Vagina (tissue), 2 donors: Measurements from ENCODE around the gene IFNL2. TPM values are rescaled to one million over a fixed set of nuclear protein-coding genes. Genes with fewer than 3 reads are reported as not detected.

Source experiments
- DNase-seq, 2 donors: peaks; one replicate each; pipeline ENCODE4 v3.0.0-alpha.2; 2017; ENCODE audit errors: extremely low spot score in 2 of 2
- H3K27ac ChIP-seq: fragments of 200-600 bp; sonication (generic); one replicate; pipeline ENCODE4 v1.5.1; 2019
- H3K27me3 ChIP-seq: fragments of 200-600 bp; sonication (generic); one replicate; pipeline ENCODE4 v1.5.1; 2019
- H3K36me3 ChIP-seq, 2 donors: fragments of 200-600 bp; sonication (generic); one replicate each; pipeline ENCODE4 v1.5.1; 2017 to 2019
- H3K4me1 ChIP-seq: fragments of 200-600 bp; sonication (generic); one replicate; pipeline ENCODE4 v1.5.1; 2019
- H3K4me3 ChIP-seq, 2 donors: fragments of 200-600 bp; sonication (generic); 1 replicate in 1 of 2; 2 replicates in 1 of 2; pipeline ENCODE4 v1.5.1; 2016 to 2019
- H3K9me3 ChIP-seq: fragments of 200-600 bp; sonication (generic); one replicate; pipeline ENCODE4 v1.5.1; 2019
- CTCF ChIP-seq, 3 experiments: fragments of 450-650 bp in 2 of 3; fragments of 200-600 bp in 1 of 3; sonication (generic) in 1 of 3; IDR thresholded peaks; one replicate each; pipeline ENCODE4 v1.5.1; 2017 to 2019; ENCODE audit warnings: antibody characterized with exemption in 3 of 3, mild to moderate bottlenecking in 2 of 3, moderate library complexity in 2 of 3
- POLR2A ChIP-seq, 2 donors: fragments of 450-650 bp; IDR thresholded peaks; one replicate each; pipeline ENCODE4 v1.6.1; 2017; ENCODE audit warnings: antibody characterized with exemption in 2 of 2, mild to moderate bottlenecking in 2 of 2, moderate library complexity in 2 of 2
- POLR2AphosphoS5 ChIP-seq, 2 donors: sonication (generic); formaldehyde crosslinking; IDR thresholded peaks; one replicate each; pipeline ENCODE4 v1.9.0; 2017; ENCODE audit warnings: antibody characterized with exemption in 2 of 2, mild to moderate bottlenecking in 2 of 2, low read depth in 1 of 2; ENCODE audit not compliant: insufficient read depth in 1 of 2
- intact Hi-C: fragments of 100-400 bp; cut with DNase I; formaldehyde crosslinking; loops from one replicate; pipeline ENCODE4 v1.15.1; 2023
- total RNA-seq: library from RNA; depleted of rRNA; stranded (reverse); fragments of >200 nt; gene quantifications from one replicate; pipeline ENCODE4 v1.2.3, GENCODE V29; 2016

Gene IFNL2
- total RNA-seq, 1 donor from 2014 or later = not detected

- no peak for DNase-seq
- peak overlapping the region; percentile 10 to 14 for H3K4me3 ChIP-seq
- H3K27me3 ChIP-seq = peaks cover 11% of the 10 kb centered on the region
These were observed 21.1 kb upstream of the IFNL2 start for GRCh38 chr19:39246951-39247669.

DNA sequence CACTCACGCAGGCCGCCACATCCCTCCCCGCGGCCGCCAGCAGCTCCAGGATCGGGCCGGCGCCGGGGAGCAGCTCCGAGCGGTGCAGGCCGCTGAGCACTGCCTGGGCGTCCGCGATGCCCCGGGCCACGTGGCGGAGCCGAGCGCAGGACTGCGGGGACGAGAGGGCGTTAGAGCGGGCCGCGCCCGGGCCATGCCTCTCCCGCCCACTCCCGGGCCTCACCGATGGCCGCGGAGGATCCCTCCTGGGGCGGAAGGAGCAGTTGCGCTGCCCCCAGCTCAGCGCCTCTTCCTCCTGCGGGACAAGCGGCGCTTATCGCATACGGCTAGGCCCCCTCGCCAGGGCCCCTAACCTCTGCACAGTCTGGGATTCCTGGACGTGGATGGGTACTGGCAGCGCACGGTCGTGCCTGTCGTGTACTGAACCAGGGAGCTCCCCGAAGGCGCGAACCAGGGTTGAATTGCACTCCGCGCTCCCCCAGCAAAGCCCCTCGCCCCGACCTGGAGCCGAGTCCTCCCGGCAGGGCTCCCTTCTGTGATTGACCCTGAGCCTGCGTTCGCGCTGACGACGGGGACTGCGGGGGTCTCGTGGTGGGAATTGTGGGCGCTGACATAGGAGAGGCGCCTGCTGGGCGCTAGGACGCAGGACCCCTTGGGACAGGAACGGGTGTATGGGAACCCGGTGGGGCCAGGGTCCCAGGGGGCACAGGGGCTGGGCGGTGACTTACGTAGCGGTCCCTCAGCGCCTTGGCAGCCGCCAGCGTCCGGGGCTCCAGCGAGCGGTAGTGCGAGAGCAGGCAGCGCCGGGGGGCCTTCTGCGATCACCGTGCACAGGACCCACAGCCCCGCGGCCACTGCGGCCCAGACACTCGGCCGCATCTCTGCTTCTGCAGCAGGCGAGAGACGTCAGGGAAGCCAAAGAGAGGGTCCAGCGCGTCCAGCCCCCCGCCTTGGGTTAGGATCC lies 20.2 kb upstream of the IFNL2 start:
- intact Hi-C loops = no loop called here
- H3K36me3 ChIP-seq = no peaks in the 10 kb centered on the region
- DNase-seq = no peak
- no peak for TF ChIP-seq POLR2A (IDR thresholded peaks at IDR 0.05)
- TF ChIP-seq CTCF (IDR thresholded peaks at IDR 0.05) = no peak
- no peak for TF ChIP-seq POLR2AphosphoS5 (IDR thresholded peaks at IDR 0.05; ENCODE audit: insufficient read depth in 1 of 2, low read depth in 1 of 2)
- peak overlapping the region; percentile 10 to 14 for H3K4me3 ChIP-seq
- H3K9me3 ChIP-seq = no peaks in the 10 kb centered on the region
- H3K4me1 ChIP-seq = peaks cover 12% of the 10 kb centered on the region
- no peak overlapping the region for H3K27ac ChIP-seq
- H3K27me3 ChIP-seq = peaks cover 11% of the 10 kb centered on the region

More at GRCh38 chr19:39246951-39247669, 21.1 kb upstream of the IFNL2 start:
- Histone ChIP-seq H3K4me1 (peaks cover 12% of the 10 kb centered on the region), H3K9me3 (no peaks in the 10 kb centered on the region), H3K27ac (no peak overlapping the region), H3K36me3 (no peaks in the 10 kb centered on the region)
- intact Hi-C loops = no loop called here
- TF ChIP-seq POLR2AphosphoS5 (IDR thresholded peaks at IDR 0.05; ENCODE audit: insufficient read depth in 1 of 2, low read depth in 1 of 2) = no peak
- TF ChIP-seq POLR2A (IDR thresholded peaks at IDR 0.05) = no peak
- no peak for TF ChIP-seq CTCF (IDR thresholded peaks at IDR 0.05)

DNA sequence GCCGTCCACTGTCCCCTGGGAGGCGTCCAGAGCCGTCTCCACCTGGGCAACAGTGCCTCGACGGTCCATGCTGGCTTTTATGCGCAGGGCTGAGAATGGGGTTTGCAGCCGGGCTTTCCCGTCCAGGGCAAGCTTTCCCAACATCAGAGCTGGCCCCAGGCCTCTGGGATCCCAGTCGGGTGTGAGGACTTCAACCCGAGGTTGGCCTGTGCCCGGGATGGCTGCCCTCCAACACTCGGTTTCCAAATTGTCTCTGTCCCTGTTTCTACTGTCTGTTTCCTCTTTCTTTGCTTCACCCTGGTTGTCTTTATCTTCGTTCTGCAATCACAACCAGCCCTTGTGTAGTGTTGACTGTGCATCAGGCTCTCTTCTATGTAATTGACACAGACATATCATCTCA lies 19.4 kb upstream of the IFNL2 start, which contains the start of gene IFNL4:
Gene IFNL4, minus strand, starts transcription at position 51 of the 400 bp plus-strand sequence.
- H3K27me3 ChIP-seq = peaks cover 11% of the 10 kb centered on the region
- no peak for DNase-seq
- peaks cover 12% of the 10 kb centered on the region for H3K4me1 ChIP-seq
- TF ChIP-seq POLR2AphosphoS5 (IDR thresholded peaks at IDR 0.05; ENCODE audit: insufficient read depth in 1 of 2, low read depth in 1 of 2) (no peak), CTCF (IDR thresholded peaks at IDR 0.05) (no peak), POLR2A (IDR thresholded peaks at IDR 0.05) (no peak)
- intact Hi-C loops = no loop called here
- H3K27ac ChIP-seq = no peak within 1 kb of the TSS
- H3K4me3 ChIP-seq = peak within 1 kb of the TSS; percentile 10 to 14
- H3K36me3 ChIP-seq = no peaks in the 10 kb centered on the region
- H3K9me3 ChIP-seq = no peaks in the 10 kb centered on the region

- TF ChIP-seq POLR2AphosphoS5 (IDR thresholded peaks at IDR 0.05; ENCODE audit: insufficient read depth in 1 of 2, low read depth in 1 of 2) = no peak
- H3K9me3 ChIP-seq = no peaks in the 10 kb centered on the region
- H3K27ac ChIP-seq = no peak overlapping the region
- intact Hi-C loops = no loop called here
- H3K36me3 ChIP-seq = no peaks in the 10 kb centered on the region
- H3K4me3 ChIP-seq = no peak overlapping the region
- peaks cover 11% of the 10 kb centered on the region for H3K27me3 ChIP-seq
- no peak for DNase-seq
- H3K4me1 ChIP-seq = peaks cover 12% of the 10 kb centered on the region
These were observed 17.1 kb upstream of the IFNL2 start for GRCh38 chr19:39251081-39251480.

GRCh38 chr19:39251846-39252245 lies 16.4 kb upstream of the IFNL2 start:
- intact Hi-C loops = no loop called here
- Histone ChIP-seq H3K27me3 (peaks cover 11% of the 10 kb centered on the region), H3K4me1 (peaks cover 12% of the 10 kb centered on the region), H3K4me3 (no peak overlapping the region), H3K9me3 (no peaks in the 10 kb centered on the region), H3K36me3 (no peaks in the 10 kb centered on the region), H3K27ac (no peak overlapping the region)
- no peak for DNase-seq
- TF ChIP-seq CTCF (IDR thresholded peaks at IDR 0.05) = no peak
- TF ChIP-seq POLR2AphosphoS5 (IDR thresholded peaks at IDR 0.05; ENCODE audit: insufficient read depth in 1 of 2, low read depth in 1 of 2) = no peak
